Spleen (tissue), 7 donors: ENCODE measurements around the gene FNDC3A.

Source experiments
- CTCF ChIP-seq, 11 experiments: fragments of 200-600 bp in 7 of 11; fragments of 450-650 bp in 4 of 11; sonication (generic) in 4 of 11; IDR thresholded peaks in 8 of 11; conservative IDR thresholded peaks in 3 of 11; 1 replicate in 7 of 11; 2 replicates in 4 of 11; pipeline versions ENCODE4 v1.4.0 to v1.8.0; 2016 to 2021; ENCODE audit warnings: antibody characterized with exemption in 11 of 11, inconsistent platforms in 4 of 11, mild to moderate bottlenecking in 1 of 11
- POLR2AphosphoS5 ChIP-seq, 3 donors: sonication (generic); formaldehyde crosslinking; IDR thresholded peaks; one replicate each; pipeline ENCODE4 v1.5.1; 2017; ENCODE audit warnings: antibody characterized with exemption in 3 of 3
- donor health status: DM: no; HTN: no; CAD: no; lungs with moderate emphysema.
- donor health status: DM: no; HTN: no; CAD: no.
- donor health status: DM: no; HTN: no; CAD: no.

- TF ChIP-seq POLR2AphosphoS5 (IDR thresholded peaks at IDR 0.05) = no peak
- TF ChIP-seq CTCF (IDR thresholded peaks at IDR 0.05 in 8 of 11, conservative IDR thresholded peaks at IDR 0.05 in 3 of 11) = no peak
Observed at GRCh38 chr13:48965736-48966135, 10.0 kb upstream of the FNDC3A start.
